Osteoblast (primary cell): ENCODE data around the gene PATL1. TPM values are rescaled to one million over a fixed set of nuclear protein-coding genes. Genes with fewer than 3 reads are reported as not detected.

Experiments
- DNase-seq: peaks from one replicate; pipeline ENCODE4 v3.0.0; 2011; ENCODE audit warnings: low spot score, mixed read lengths; ENCODE audit not compliant: insufficient read length; ENCODE audit errors: missing footprints
- H2AFZ ChIP-seq: 2 replicates; pipeline ENCODE4 v1.6.0; 2011; ENCODE audit warnings: mild to moderate bottlenecking, low read length
- H3K27ac ChIP-seq: 2 replicates; pipeline ENCODE4 v1.5.1; 2011; ENCODE audit warnings: mild to moderate bottlenecking, low read depth, low read length, moderate library complexity
- H3K27me3 ChIP-seq: 2 replicates; pipeline ENCODE4 v1.6.0; 2012; ENCODE audit warnings: mild to moderate bottlenecking, control low read depth, inconsistent platforms, low read length, moderate library complexity; ENCODE audit not compliant: insufficient read depth
- H3K36me3 ChIP-seq: 2 replicates; pipeline ENCODE4 v1.5.1; 2011; ENCODE audit warnings: mild to moderate bottlenecking, low read length, control low read depth, moderate library complexity; ENCODE audit not compliant: insufficient read depth
- H3K4me1 ChIP-seq: 2 replicates; pipeline ENCODE4 v1.5.1; 2011; ENCODE audit warnings: mild to moderate bottlenecking, low read length, control low read depth, moderate library complexity; ENCODE audit not compliant: insufficient read depth
- H3K4me2 ChIP-seq: 2 replicates; pipeline ENCODE4 v1.6.0; 2011; ENCODE audit warnings: mild to moderate bottlenecking, low read length; ENCODE audit not compliant: insufficient read depth
- H3K4me3 ChIP-seq: fragments of 200-600 bp; sonication (generic); 3 replicates; pipeline ENCODE4 v1.5.1; 2012; ENCODE audit warnings: mild to moderate bottlenecking, low read length, inconsistent platforms; ENCODE audit not compliant: insufficient read depth
- H3K79me2 ChIP-seq: 2 replicates; pipeline ENCODE4 v1.6.0; 2012; ENCODE audit warnings: mild to moderate bottlenecking, low read length, control low read depth, inconsistent platforms; ENCODE audit not compliant: insufficient read depth
- H3K9me3 ChIP-seq: 2 replicates; pipeline ENCODE4 v1.5.1; 2011; ENCODE audit warnings: low read depth, low read length, control low read depth
- H4K20me1 ChIP-seq: 2 replicates; pipeline ENCODE4 v1.6.0; 2012; ENCODE audit warnings: mild to moderate bottlenecking, low read length, control low read depth; ENCODE audit not compliant: insufficient read depth
- total RNA-seq: library from RNA; depleted of rRNA; stranded (reverse); fragments of >200 nt; gene quantifications from 2 replicates; pipeline ENCODE4 v1.2.3, GENCODE V29; 2012
- TF ChIP-seq, protein P1 (sequence below): IDR thresholded peaks from 2 replicates; pipeline ENCODE4 v1.5.1; 2011; ENCODE audit warnings: mild to moderate bottlenecking, low read depth, low read length, moderate library complexity; ENCODE audit errors: extremely low read depth

The PATL1 gene, protein sequence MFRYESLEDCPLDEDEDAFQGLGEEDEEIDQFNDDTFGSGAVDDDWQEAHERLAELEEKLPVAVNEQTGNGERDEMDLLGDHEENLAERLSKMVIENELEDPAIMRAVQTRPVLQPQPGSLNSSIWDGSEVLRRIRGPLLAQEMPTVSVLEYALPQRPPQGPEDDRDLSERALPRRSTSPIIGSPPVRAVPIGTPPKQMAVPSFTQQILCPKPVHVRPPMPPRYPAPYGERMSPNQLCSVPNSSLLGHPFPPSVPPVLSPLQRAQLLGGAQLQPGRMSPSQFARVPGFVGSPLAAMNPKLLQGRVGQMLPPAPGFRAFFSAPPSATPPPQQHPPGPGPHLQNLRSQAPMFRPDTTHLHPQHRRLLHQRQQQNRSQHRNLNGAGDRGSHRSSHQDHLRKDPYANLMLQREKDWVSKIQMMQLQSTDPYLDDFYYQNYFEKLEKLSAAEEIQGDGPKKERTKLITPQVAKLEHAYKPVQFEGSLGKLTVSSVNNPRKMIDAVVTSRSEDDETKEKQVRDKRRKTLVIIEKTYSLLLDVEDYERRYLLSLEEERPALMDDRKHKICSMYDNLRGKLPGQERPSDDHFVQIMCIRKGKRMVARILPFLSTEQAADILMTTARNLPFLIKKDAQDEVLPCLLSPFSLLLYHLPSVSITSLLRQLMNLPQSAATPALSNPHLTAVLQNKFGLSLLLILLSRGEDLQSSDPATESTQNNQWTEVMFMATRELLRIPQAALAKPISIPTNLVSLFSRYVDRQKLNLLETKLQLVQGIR
- 17.7 and 19.5 TPM in 2 replicates for total RNA-seq

DNA sequence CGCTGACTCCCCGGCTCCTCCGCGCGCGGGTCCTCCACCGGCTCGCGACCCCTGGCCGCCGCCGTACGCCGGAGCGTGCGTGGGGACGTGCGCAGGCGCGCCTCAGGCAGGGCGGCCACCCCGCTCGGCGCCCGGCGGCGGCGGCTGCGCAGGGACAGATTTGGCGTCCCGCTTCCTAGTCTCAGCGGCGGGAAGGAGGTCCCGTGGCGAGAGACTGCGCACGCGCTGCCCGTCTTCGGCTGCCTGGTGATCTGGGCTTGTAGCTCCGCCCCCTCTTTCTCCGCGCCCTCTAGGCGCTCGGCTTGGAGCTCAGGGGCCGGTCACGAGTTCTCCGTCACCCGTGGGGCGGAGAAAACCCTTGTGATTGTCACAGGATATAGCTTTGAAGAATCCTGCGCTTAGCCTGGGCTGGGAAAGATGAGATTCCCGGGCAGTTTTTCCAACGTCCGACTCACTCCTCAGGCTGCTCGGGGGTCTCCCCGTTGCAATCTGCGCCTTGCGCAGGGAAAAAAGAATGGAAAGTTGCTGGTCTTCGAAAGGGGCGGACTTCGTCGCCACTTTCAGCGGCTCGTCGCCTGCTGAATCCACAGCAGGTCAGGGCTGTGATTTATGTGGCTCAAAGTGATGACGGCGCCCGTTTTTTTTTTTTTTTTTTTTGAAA is at the start of gene PATL1:
Gene PATL1 (minus strand): TSS at position 88 of the 661 bp plus-strand sequence. CDS start 142 bp downstream, outside the sequence.
- Histone ChIP-seq H3K36me3 (peaks cover 26% of the 10 kb centered on the region), H3K4me3 (peak within 1 kb of the TSS; percentile 92), H3K4me1 (peaks cover 23% of the 10 kb centered on the region), H2AFZ (peak within 1 kb of the TSS; percentile 99), H3K79me2 (peaks cover 52% of the 10 kb centered on the region), H3K4me2 (peak within 1 kb of the TSS; percentile 94), H3K9me3 (no peaks in the 10 kb centered on the region), H3K27ac (peak within 1 kb of the TSS; percentile 100), H4K20me1 (peaks cover 10% of the 10 kb centered on the region), H3K27me3 (no peaks in the 10 kb centered on the region)
- DNase-seq = peak; percentile 98
- TF ChIP-seq, protein P1, sequence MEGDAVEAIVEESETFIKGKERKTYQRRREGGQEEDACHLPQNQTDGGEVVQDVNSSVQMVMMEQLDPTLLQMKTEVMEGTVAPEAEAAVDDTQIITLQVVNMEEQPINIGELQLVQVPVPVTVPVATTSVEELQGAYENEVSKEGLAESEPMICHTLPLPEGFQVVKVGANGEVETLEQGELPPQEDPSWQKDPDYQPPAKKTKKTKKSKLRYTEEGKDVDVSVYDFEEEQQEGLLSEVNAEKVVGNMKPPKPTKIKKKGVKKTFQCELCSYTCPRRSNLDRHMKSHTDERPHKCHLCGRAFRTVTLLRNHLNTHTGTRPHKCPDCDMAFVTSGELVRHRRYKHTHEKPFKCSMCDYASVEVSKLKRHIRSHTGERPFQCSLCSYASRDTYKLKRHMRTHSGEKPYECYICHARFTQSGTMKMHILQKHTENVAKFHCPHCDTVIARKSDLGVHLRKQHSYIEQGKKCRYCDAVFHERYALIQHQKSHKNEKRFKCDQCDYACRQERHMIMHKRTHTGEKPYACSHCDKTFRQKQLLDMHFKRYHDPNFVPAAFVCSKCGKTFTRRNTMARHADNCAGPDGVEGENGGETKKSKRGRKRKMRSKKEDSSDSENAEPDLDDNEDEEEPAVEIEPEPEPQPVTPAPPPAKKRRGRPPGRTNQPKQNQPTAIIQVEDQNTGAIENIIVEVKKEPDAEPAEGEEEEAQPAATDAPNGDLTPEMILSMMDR = no peak

DNA sequence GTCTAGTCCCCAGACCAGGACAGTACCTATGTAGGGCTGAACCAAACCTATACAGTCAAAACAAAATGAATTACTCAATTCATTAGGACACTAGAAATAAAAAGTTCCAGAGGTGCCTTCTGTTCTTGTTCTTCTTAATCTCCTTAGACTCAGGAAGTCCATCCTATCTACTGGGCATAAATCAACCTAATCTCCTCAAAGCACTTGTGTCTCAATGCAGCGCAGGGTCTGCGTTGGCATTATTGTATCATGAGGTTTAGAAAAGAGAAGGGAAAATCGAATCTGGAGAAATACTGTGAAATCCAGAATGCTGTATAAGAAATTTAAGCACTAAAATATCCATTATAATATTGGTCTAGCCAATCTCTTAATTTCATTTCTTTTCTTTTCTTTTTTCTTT is 47.2 kb upstream of the PATL1 start:
- H3K27me3 ChIP-seq = peaks cover 23% of the 10 kb centered on the region
- no peaks in the 10 kb centered on the region for H3K36me3 ChIP-seq
- DNase-seq = no peak
- H3K9me3 ChIP-seq = no peaks in the 10 kb centered on the region
- H3K4me3 ChIP-seq = no peak overlapping the region
- H3K4me2 ChIP-seq = no peak overlapping the region
- H3K4me1 ChIP-seq = no peaks in the 10 kb centered on the region
- TF ChIP-seq, protein P1 = no peak
- no peaks in the 10 kb centered on the region for H4K20me1 ChIP-seq
- no peaks in the 10 kb centered on the region for H3K79me2 ChIP-seq
- no peak overlapping the region for H2AFZ ChIP-seq
- no peak overlapping the region for H3K27ac ChIP-seq

DNA sequence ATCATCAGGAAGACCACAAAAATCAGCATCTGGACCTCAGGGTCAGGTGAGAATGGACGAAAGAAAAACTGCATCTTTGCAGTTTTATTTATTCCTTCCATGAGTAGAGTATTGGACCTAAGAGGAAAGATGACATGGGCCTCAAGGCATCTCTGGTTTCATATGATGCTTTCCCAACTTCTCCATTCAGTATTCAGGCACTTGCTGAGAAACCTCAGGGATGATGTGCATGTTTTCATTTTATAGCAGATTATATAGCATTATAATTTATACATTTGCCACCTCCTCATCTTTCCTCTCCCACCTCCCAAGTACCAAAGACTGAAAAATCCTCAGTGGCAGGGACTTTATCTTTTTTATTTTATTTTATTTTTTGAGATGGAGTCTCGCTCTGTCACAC is 44.9 kb upstream of the PATL1 start, which contains the start of gene OR10V1:
Gene OR10V1 (minus strand): TSS at position 101 of the 400 bp plus-strand sequence. CDS start 0 bp downstream, at position 101.
- Histone ChIP-seq H2AFZ (no peak within 1 kb of the TSS), H3K27ac (no peak within 1 kb of the TSS), H3K27me3 (peaks cover 18% of the 10 kb centered on the region), H3K4me3 (no peak within 1 kb of the TSS), H3K36me3 (no peaks in the 10 kb centered on the region), H3K79me2 (no peaks in the 10 kb centered on the region), H3K4me2 (no peak within 1 kb of the TSS), H3K9me3 (no peaks in the 10 kb centered on the region), H4K20me1 (no peaks in the 10 kb centered on the region), H3K4me1 (peaks cover 6% of the 10 kb centered on the region)
- DNase-seq = no peak
- TF ChIP-seq, protein P1 = no peak
